ENCODE measurements around the gene PHLDA1. TPM values are rescaled to one million over a fixed set of nuclear protein-coding genes. Genes with fewer than 3 reads are reported as not detected.

The PHLDA1 gene
- total and polyA plus RNA-seq, 4 donors, result 2.8 to 11.5 (median 5.7) TPM

GRCh38 chr12:76020731-76021672 lies 10.6 kb downstream of the PHLDA1 start:
- H3K27me3 ChIP-seq (ENCODE audit: control insufficient read depth in 4 of 4, insufficient read depth in 4 of 4, low read length in 3 of 4), result no peaks in the 10 kb centered on the region
- no peak for DNase-seq (ENCODE audit: low spot score)
- TF ChIP-seq RAD21 (IDR thresholded peaks at IDR 0.05), result peak; percentile 5 to 24
- TF ChIP-seq YY1 (IDR thresholded peaks at IDR 0.05), result no peak
- TF ChIP-seq GABPA (IDR thresholded peaks at IDR 0.05 in 1 of 2, conservative IDR thresholded peaks at IDR 0.05 in 1 of 2), result no peak
- no peak for TF ChIP-seq TAF1 (conservative IDR thresholded peaks at IDR 0.05)
- TF ChIP-seq ZBTB33 (IDR thresholded peaks at IDR 0.05), result no peak
- peak; percentile 33 to 45 for TF ChIP-seq RXRA (IDR thresholded peaks at IDR 0.05)
- no peak for TF ChIP-seq CTCF (IDR thresholded peaks at IDR 0.05; ENCODE audit: low read depth, low read length, missing input control)
- peak; percentile 92 for TF ChIP-seq NR2F2 (IDR thresholded peaks at IDR 0.05)
- TF ChIP-seq ATF3 (IDR thresholded peaks at IDR 0.05), result no peak
- no peak for TF ChIP-seq MAX (IDR thresholded peaks at IDR 0.05)
- peak; percentile 52 for TF ChIP-seq SP1 (IDR thresholded peaks at IDR 0.05)
- 63% methylated on average over 15 of the region's 15 CpGs for WGBS
- no peak overlapping the region for H3K4me3 ChIP-seq (ENCODE audit: low read depth in 1 of 3, low read length in 3 of 3)
- no peaks in the 10 kb centered on the region for H3K36me3 ChIP-seq (ENCODE audit: control insufficient read depth in 4 of 4, insufficient read depth in 3 of 4, low read depth in 1 of 4, low read length in 3 of 4)
- H3K9ac ChIP-seq (ENCODE audit: low read depth in 1 of 2, low read length in 2 of 2), result peak overlapping the region in 1 of 2 donors; percentile 13
- H3K27ac ChIP-seq (ENCODE audit: low read depth in 1 of 2, low read length in 2 of 2), result peak overlapping the region; percentile 74 to 76
- H3K4me1 ChIP-seq (ENCODE audit: control insufficient read depth in 4 of 4, insufficient read depth in 4 of 4, low read length in 3 of 4), result no peaks in the 10 kb centered on the region
- H3K9me3 ChIP-seq (ENCODE audit: control insufficient read depth in 4 of 4, low read length in 3 of 4), result no peaks in the 10 kb centered on the region

- Histone ChIP-seq H3K27ac (ENCODE audit: low read depth in 1 of 2, low read length in 2 of 2) (peak overlapping the region; percentile 14 to 76), H3K27me3 (ENCODE audit: control insufficient read depth in 4 of 4, insufficient read depth in 4 of 4, low read length in 3 of 4) (no peaks in the 10 kb centered on the region), H3K4me3 (ENCODE audit: low read depth in 1 of 3, low read length in 3 of 3) (no peak overlapping the region), H3K4me1 (ENCODE audit: control insufficient read depth in 4 of 4, insufficient read depth in 4 of 4, low read length in 3 of 4) (no peaks in the 10 kb centered on the region), H3K9me3 (ENCODE audit: control insufficient read depth in 4 of 4, low read length in 3 of 4) (no peaks in the 10 kb centered on the region), H3K36me3 (ENCODE audit: control insufficient read depth in 4 of 4, insufficient read depth in 3 of 4, low read depth in 1 of 4, low read length in 3 of 4) (no peaks in the 10 kb centered on the region), H3K9ac (ENCODE audit: low read depth in 1 of 2, low read length in 2 of 2) (no peak overlapping the region)
- no peak for TF ChIP-seq GABPA (IDR thresholded peaks at IDR 0.05 in 1 of 2, conservative IDR thresholded peaks at IDR 0.05 in 1 of 2)
- no peak for TF ChIP-seq CTCF (IDR thresholded peaks at IDR 0.05; ENCODE audit: low read depth, low read length, missing input control)
- no peak for DNase-seq (ENCODE audit: low spot score)
- WGBS, result 77% methylated on average over 5 of the region's 5 CpGs
Measured at GRCh38 chr12:76020281-76020680, 11.3 kb downstream of the PHLDA1 start.

Measured in liver (tissue), 9 donors.